ENCODE measurements around the gene FAM171A1.

DNA sequence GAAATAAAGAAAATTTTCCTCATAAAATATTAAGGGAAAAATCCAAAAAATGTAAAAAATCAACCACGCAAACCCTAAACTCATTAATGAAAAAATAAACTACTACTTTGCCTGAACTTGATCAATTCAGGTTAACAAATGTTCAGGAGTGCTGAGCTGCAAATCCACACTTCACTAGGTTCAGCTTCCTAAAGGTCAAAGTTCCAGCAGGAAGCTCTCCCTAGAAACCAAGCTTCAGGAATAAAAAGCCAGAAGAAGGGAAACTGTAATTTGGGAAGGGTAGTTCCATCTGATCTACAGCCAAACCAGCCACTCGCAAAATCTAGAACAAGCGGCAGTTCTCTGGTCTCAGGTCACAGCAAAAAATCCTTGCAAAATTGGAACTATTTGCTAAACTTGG is 194.8 kb downstream of the FAM171A1 start:
- no peak for TF ChIP-seq NFRKB (IDR thresholded peaks at IDR 0.05)
- TF ChIP-seq CREB1 (IDR thresholded peaks at IDR 0.05), result no peak
- no peak for TF ChIP-seq CREB1 (CRISPR knock-in tag; IDR thresholded peaks at IDR 0.05)
- TF ChIP-seq, protein P1, sequence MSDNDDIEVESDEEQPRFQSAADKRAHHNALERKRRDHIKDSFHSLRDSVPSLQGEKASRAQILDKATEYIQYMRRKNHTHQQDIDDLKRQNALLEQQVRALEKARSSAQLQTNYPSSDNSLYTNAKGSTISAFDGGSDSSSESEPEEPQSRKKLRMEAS (IDR thresholded peaks at IDR 0.05), result no peak
- TF ChIP-seq ATF7 (IDR thresholded peaks at IDR 0.05), result no peak
- TF ChIP-seq ATF7 (CRISPR knock-in tag; IDR thresholded peaks at IDR 0.05), result no peak
- TF ChIP-seq POLR2A (IDR thresholded peaks at IDR 0.05; ENCODE audit: insufficient read depth in 1 of 2, low read depth in 2 of 2, low read length in 2 of 2), result no peak
- no peak for TF ChIP-seq TFAP4 (IDR thresholded peaks at IDR 0.05; ENCODE audit: borderline replicate concordance, low read depth)
- TF ChIP-seq ZNF75D (CRISPR knock-in tag; IDR thresholded peaks at IDR 0.05; ENCODE audit: borderline replicate concordance), result no peak
- TF ChIP-seq ELF4 (CRISPR knock-in tag; IDR thresholded peaks at IDR 0.05; ENCODE audit: borderline replicate concordance), result no peak
- TF ChIP-seq CTCF (CRISPR knock-in tag; IDR thresholded peaks at IDR 0.05), result no peak
- no peak for TF ChIP-seq NBN (conservative IDR thresholded peaks at IDR 0.05)
- TF ChIP-seq MAZ (IDR thresholded peaks at IDR 0.05; ENCODE audit: borderline replicate concordance, low read depth, low read length), result no peak
- TF ChIP-seq MAZ (CRISPR knock-in tag; IDR thresholded peaks at IDR 0.05; ENCODE audit: low read depth), result no peak
- TF ChIP-seq EZH2 (conservative IDR thresholded peaks at IDR 0.05; ENCODE audit: low read depth, low read length), result no peak
- no peak for TF ChIP-seq ZFP36 (IDR thresholded peaks at IDR 0.05; ENCODE audit: borderline replicate concordance, low read depth, low read length, partially characterized antibody)
